GM12874 (cell line): ENCODE results near the gene TM9SF3.

Experiments
- TF ChIP-seq, protein P1 (sequence below): IDR thresholded peaks from 2 replicates; pipeline ENCODE4 v1.5.1; 2011; ENCODE audit warnings: low read depth, mild to moderate bottlenecking, control low read depth, low read length, moderate library complexity; ENCODE audit not compliant: insufficient read depth

Gene TM9SF3

GRCh38 chr10:96585736-96586418 lies 935 bp downstream of the TM9SF3 start:
- TF ChIP-seq, protein P1, sequence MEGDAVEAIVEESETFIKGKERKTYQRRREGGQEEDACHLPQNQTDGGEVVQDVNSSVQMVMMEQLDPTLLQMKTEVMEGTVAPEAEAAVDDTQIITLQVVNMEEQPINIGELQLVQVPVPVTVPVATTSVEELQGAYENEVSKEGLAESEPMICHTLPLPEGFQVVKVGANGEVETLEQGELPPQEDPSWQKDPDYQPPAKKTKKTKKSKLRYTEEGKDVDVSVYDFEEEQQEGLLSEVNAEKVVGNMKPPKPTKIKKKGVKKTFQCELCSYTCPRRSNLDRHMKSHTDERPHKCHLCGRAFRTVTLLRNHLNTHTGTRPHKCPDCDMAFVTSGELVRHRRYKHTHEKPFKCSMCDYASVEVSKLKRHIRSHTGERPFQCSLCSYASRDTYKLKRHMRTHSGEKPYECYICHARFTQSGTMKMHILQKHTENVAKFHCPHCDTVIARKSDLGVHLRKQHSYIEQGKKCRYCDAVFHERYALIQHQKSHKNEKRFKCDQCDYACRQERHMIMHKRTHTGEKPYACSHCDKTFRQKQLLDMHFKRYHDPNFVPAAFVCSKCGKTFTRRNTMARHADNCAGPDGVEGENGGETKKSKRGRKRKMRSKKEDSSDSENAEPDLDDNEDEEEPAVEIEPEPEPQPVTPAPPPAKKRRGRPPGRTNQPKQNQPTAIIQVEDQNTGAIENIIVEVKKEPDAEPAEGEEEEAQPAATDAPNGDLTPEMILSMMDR = no peak

DNA sequence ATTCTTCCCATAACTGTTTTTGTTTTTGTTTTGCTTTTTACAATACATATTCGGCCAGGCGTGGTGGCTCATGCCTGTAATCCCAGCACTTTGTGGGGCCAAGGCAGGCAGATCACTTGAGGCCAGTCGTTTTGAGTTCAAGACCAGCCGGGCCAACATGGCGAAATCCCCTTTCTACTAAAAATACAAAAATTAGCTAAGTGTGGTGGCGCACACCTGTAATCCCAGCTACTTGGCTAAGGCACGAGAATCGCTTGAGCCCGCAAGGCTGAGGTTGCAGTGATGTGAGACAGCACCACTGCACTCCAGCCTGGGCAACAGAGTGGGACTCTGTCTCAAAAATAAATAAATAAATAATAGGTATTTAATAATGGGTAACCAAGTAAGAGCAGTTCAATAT lies 2.3 kb downstream of the TM9SF3 start:
- TF ChIP-seq, protein P1 = no peak

DNA sequence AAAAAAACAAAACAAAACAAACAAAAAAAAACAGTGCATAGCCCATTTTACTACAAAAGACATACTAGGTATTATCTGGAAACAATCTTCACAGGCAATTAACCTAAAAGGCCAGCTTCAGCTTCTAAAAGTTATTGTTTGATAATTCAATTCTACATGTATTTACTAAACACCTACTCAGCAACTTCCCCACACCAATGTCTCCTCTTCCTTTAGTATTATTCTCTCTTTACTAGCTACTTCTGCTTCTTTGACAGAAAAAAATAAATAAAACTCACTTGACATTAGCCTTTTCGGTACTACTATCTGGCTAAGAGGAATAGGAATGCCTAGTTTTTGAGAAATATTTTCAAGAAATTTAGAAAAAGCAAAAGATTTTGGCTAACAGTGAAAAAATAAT lies 2.8 kb downstream of the TM9SF3 start:
- TF ChIP-seq, protein P1 = no peak

DNA sequence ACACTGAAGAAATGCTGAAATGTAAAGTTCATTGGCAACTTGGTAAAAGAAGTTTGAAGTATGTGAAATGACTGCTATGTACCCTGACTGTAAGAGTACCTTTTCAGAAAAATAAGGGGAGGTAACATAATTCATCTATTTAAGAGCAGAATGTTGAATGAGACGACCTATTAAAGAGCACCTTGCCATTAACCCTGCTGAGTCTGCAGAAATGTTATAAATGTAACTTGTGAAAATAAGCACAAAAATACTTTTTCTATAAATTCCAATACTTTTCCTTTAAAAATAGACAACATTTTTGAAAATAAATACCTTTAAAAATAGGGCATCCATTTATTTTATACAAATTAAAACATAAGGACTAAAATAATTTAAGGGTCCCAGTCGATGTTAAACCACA lies 7.7 kb downstream of the TM9SF3 start:
- TF ChIP-seq, protein P1 = no peak

GRCh38 chr10:96578633-96579032 lies 8.2 kb downstream of the TM9SF3 start:
- TF ChIP-seq, protein P1 = no peak

DNA sequence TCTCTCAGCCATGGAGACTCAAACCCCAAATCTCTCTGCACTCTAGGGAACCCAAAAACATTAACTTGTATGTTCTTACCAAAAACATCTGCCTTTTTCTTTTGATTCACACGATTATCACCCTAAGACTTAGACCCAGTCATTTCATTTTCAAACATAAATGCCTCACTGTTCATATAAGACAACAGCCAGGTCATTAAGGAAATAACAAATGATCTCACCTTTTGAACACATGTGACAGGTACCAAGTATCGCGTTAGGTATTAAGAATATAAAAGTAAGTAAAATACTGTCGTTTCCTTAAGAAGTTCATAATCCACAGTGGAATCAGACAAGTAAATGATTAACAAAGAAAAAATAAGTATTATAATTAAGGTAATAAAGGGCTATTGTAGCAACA lies 8.8 kb downstream of the TM9SF3 start:
- TF ChIP-seq, protein P1 = no peak

DNA sequence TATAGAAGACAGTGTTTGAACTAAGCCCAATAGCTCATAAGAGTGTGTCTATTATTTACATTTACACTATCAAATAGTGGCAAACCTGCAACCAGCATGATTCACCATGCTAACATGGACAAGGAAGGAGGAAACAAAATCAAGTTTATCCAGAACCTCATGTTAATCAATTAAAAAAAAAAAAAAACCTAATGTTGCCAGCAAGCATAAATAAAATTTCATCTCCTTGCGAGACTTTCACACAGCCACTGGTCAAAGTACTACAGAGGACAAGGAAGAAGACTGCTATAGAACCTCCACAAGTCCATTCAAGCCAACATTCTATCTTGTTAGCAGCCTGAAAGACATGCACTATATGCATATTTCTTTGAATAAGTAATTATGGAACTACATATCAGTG lies 9.7 kb downstream of the TM9SF3 start:
- TF ChIP-seq, protein P1 = no peak
